GM19239 (cell line): ENCODE results near the gene WDR62.
"Not testable (repeated sequence)": the region's sequence is repeated elsewhere in the genome, so short reads cannot be mapped to it uniquely, and the experiment has no call there.

ENCODE experiments used
- DNase-seq: peaks from one replicate; pipeline ENCODE4 v3.0.0; 2011; ENCODE audit warnings: low spot score; ENCODE audit not compliant: insufficient read length
- FAIRE-seq: peaks from 2 replicates; lab custom pipeline; 2011; peaks lifted over from hg19 to GRCh38; lab: Jason Lieb, UNC

Gene WDR62

DNA sequence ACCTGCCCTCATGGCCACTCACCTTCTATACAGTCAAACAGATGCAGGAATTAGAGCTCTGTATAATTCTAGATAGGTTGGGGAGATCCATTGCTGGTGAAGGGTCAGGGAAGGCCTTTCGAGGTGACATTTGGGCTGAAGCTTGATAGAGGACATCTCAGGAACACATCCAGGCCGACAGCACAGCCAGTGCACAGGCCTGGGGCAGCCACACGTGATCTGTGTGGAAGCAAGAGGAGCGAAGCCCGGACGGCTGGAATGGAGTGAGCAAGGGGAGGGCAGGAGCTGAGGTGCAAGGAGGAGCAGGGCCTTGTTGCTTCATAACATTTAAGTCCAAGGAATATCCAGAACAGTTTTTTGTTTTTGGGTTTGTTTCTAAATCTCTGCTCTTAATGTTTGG lies 51.7 kb downstream of the WDR62 start:
- DNase-seq, result no peak
- no peak for FAIRE-seq

DNA sequence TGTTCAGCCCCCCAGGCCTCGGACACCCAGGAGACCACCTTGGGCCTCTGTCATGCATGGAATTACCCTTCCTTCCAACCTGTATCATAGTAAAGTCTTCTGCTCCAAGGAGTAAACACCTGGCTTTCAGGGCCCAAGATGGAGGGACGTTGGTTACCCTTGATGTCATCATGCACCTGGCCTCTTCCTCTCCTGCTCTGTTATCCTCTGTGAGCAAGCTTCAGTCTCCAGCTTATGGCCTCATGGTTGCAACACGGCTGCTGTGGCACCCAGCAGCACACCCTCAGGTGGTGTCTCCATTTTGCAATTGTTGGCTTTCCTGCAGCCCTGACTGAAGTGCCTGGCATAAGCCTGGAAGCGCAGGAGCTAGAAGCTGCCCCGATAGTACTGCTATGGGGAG lies 52.3 kb downstream of the WDR62 start:
- no peak for DNase-seq
- FAIRE-seq, result no peak

DNA sequence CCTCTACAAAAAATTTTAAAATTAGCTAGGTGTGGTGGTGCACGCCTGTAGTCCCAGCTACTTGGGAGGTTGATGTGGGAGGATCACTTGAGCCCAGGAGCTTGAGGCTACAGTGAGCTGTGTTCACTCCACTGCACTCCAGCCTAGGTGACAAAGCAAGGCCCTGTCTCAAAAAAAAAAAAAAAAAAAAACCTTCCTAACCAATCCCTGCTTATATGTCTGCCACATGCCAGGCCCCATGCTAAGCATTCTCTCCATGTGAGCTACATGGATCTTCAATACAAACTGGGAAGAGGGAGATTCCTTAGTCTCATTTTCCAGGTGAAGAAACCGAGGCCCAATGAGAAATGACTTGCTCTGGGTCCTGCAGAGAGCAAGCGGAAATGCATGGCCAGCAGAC lies 54.0 kb downstream of the WDR62 start:
- no peak for FAIRE-seq
- DNase-seq, result no peak

DNA sequence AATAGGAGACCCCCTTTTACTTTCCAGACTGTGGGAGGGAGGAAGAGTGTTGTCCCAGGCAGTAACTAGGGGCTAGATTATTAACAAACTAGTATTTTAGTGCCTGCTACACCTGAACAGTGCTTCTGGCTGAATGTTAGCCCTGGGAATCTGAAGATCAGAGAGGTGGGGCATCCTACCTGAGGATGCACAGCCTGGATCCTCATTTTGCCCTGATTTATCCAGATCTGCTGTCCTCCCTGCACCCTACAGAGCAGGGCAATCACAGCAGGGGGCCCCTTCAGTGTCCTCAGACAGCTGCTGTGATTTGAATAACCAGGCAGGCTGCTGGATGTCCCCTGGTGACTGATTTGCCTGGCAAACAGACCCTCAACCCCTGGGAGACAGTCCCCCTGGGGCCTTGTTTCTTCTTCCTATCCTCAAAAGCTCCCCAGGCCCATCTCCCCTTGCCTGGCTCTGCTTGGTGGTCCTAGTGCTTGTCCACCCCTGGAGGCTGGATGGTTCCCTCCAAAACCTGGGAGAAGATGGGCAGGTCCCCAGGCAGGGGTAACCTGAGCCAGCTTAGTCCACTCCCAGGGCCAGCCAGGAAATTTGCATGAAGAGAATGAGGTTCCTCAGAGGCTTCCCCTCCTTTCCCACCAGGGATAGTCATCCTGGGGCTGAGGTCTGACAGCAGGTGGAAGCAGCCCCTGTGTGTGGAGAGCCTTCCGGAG lies 55.9 kb downstream of the WDR62 start, which contains the start of gene OVOL3:
TSS of gene OVOL3 (plus strand) at position 657 of the 713 bp plus-strand sequence. CDS start 60 bp downstream, outside the sequence.
- FAIRE-seq, result no peak
- no peak for DNase-seq

DNA sequence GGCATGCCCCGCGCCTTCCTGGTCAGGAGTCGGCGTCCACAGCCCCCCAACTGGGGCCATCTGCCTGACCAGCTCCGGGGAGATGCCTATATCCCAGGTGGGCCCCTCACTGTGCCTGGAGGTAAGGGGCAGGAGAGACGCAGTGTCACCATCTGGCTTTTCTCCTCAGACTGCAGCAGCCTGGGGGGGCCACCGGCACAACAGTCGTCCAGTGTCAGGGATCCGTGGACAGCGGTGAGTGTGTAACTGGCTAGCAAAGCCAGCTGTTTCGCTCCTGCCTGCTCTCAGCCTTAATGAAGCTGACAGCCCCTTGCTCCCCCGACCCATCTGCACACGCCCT lies 56.5 kb downstream of the WDR62 start:
- FAIRE-seq, result no peak
- DNase-seq, result no peak

DNA sequence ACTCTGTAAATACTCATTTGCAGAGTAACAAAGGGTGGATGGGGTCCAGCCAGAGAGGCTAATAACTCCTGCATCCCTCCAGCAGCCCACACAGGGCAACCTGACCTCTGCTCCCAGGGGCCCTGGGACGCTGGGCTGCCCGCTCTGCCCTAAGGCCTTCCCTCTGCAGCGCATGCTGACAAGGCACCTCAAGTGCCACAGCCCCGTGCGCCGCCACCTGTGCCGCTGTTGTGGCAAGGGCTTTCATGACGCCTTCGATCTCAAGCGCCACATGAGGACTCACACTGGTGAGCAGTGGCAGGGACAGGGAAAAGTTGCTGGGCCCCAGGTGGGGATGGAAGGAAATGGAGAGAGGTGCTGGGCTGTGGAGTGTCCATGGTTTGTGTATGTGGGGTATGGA lies 58.0 kb downstream of the WDR62 start:
- DNase-seq, result no peak
- FAIRE-seq, result no peak

DNA sequence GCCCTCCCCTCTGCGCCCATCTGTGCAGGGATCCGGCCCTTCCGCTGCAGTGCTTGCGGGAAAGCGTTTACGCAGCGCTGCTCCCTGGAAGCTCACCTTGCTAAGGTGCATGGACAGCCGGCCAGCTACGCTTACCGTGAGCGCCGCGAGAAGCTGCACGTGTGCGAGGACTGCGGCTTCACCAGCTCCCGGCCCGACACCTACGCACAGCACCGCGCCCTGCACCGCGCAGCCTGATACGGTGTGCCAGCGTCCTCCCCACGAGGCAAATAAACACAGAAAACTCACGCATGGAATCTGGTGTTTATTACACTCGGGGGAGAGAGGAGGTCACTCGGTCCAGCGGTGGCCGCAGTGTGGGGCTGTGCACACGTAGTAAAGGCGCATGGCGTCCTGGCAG lies 58.7 kb downstream of the WDR62 start:
- FAIRE-seq, result no peak
- DNase-seq, result no peak

DNA sequence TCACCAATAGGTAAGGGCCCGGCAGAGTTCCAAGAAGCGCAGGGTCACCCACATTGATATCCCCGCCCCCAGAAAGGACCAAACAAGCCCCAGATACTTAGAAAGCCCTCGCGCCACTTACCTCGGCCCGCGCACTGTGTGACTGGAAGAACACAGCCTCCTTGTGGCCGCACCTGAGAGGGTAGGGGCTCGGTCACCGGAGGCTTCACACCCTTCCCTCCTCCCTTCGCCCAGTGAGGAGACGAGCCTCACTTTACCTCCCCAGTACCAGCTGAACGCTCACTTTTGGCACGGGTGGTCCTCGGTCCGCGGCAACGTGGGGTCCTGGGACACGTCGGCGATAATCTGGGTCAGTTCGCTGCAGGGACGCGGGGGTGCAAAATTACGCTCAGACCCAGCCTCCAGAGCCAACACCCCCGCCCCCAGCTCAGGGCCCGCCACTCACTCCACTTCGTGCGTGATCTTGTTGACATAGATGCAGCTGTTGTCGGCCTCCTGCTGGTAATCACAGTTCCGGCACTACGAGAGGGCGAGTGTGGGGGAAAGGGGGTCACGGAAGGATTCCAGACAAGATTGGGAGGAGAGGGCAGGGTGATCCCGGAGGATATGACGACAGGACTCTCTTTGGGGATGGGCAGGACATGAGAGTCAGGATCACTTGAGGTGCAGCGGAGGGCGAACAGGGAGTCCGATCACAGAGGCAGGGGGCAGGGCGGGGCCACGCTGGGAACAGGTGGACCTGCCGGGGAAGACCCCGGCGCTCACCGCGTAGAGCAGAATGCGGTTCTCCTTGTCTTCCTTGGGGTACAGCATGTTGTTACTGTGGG lies 59.4 kb downstream of the WDR62 start:
- DNase-seq (no peak), FAIRE-seq (peak; percentile 53)

DNA sequence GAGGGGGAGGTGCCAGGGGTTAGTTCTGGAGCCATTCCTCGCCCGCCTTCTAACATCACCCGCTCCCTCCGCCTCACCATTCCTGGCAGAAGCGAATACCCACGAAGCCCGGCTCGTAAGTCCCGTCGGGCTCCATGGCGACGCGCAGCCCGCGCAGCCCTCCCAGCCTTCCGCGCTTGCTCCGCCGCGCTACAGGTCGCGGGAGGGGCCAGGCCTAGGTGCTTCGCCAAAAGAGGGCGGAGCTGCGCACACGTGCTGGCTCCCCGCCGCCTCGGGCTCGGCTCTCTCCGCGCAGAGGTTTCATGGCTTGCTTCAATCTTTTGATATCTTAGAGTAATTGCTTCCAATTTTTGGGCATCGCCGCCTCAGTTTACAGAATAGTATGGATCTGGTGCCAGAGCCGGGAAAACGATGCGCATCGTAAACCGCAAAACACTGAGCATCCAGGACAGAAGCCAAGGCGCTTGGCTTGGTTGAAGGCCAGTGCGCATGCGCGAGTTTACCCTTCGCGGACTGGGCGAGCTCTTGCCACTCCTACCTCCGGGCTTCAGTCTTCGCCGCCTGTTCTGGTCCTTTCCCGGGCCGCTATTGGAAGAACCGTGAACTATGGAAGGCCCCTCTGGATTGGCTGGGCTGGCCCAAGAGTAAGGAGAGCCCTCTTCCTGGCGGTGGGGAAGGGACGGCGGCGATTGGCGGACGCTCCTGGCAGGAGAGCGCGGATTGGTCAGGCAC lies 60.2 kb downstream of the WDR62 start, which contains the start of gene POLR2I:
TSS of gene POLR2I (minus strand) at position 155 of the 732 bp plus-strand sequence. CDS start at position 136, 19 bp downstream.
- DNase-seq (peak; percentile 93), FAIRE-seq (peak; percentile 98)

DNA sequence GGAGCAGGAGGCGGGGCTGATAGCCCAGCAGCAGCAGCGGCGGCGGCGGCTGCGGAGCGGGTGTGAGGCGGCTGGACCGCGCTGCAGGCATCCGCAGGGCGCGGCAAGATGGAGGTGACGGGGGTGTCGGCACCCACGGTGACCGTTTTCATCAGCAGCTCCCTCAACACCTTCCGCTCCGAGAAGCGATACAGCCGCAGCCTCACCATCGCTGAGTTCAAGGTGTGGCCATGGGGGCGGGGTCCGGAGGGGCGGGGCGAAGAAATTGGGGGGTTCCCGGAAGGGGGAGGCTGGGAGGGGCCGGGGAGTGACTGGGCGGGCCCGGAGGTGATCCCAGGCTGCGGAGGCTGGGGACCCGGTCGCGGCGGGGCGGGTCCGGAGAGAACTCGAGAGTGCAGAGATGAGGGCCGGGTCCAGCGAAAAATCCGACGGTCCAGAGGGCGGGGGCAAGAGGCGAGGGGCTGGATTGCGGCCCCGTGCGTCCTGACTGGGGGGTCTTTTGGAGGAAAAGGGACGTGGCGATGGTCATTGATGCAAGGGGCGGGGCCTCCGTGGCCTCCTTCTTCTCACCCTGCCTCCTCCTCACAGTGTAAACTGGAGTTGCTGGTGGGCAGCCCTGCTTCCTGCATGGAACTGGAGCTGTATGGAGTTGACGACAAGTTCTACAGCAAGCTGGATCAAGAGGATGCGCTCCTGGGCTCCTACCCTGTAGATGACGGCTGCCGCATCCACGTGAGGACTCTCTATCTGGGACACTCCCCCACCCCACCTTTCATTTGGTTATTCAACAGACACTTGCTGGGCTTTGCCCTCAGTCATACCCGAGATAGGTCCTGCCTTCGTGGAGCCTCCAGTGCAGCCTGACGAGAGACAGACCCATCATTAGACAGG lies 61.0 kb downstream of the WDR62 start, which contains the start of gene TBCB:
TSS of gene TBCB (plus strand) at position 16 of the 891 bp plus-strand sequence. CDS start at position 109, 93 bp downstream.
- FAIRE-seq (no peak), DNase-seq (peak; percentile 72)

DNA sequence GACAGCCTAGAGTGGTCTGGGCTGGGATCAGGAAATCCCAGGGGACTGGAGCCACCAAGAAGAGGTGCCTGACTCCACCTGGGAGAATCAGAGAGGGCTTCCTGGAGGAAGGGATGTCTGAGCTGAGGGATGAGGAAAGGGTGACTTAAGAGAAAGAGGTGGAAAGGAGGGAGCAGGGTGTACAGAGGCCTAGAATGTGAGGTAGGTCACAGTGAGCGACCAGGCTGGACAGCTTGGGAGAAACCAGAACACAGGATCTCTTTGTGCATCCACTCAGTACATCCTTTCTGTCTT lies 61.6 kb downstream of the WDR62 start:
- FAIRE-seq, result no peak
- DNase-seq, result no peak

DNA sequence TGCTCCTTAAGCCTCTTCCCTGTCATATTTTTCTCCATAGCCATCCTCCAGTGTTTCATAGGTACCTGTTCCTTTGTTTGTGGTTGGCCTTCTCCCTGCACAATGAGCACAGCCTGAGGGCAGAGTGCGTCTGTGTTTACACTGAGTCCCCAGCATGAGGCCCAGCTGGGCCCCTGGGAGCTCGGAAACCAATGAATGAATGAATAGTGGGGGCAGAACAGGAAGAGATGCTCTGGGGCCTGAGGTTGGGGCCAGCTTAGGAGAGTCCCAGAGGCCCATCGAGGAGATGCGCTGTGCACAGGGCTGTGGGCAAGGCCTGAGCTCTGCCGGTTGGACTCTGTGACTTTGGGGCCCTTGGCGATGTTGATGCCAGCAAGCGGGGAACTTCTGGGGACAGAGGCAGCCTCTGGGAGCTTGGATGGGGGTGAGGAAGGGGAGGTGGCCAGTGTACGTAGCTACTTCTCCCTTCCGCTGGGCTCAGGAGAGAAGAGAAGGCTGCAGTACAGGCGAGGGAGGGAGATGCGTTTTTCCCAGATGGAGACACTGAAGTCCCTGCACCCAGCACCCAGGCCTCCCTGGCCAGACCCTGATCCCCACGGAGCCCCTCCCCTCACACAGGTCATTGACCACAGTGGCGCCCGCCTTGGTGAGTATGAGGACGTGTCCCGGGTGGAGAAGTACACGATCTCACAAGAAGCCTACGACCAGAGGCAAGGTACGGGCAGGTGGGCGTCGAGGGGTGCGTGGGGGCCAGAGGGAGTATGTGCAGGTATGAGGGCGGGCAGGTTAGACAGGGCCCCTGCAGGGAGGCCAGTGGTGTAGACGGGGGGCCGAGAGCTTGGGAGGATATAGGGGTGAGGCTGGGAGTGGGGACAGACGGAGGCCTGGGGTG lies 65.6 kb downstream of the WDR62 start:
- DNase-seq, result no peak
- FAIRE-seq, result no peak

DNA sequence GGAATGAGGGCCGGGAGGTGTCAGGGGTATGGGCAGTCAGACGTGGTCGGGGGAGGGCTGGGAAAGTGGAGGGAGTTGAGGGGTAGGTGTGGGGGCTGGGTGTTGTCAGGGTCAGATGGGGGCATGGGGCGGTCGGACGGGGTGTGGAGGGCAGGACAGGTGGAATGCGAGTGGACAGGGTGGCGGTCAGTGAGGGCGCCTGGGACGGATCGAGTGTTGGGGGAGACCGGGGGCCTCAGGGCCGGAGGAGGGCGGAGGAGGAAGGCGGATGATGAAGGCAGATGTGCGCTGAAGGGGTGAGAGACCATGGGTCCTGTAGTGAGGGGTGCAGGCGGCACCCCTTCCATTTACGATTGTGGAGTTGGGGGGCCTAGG lies 66.3 kb downstream of the WDR62 start:
- no peak for DNase-seq
- no peak for FAIRE-seq

DNA sequence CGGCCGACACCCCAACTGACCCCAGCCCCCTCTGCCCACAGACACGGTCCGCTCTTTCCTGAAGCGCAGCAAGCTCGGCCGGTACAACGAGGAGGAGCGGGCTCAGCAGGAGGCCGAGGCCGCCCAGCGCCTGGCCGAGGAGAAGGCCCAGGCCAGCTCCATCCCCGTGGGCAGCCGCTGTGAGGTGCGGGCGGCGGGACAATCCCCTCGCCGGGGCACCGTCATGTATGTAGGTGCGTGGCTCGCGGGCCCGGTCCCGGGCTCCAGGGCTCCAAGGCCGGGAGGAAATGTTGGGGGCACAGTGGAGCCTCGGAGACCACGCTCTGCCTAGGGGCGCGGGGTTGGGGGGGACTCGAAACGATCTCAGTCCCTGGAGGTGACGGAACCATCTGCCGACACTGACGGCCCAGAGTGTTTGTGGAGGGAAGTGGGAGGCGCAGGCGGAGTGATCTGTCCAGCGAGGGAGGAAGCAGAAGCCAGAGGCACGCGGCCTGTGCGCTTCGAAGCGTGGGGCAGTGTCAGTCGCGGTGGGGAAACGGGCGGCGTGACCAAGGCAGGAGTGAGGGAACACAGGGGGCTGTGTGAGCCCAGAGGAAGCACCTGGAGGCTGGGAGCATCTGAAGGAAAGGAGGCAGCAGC lies 66.9 kb downstream of the WDR62 start:
- no peak for DNase-seq
- no peak for FAIRE-seq

DNA sequence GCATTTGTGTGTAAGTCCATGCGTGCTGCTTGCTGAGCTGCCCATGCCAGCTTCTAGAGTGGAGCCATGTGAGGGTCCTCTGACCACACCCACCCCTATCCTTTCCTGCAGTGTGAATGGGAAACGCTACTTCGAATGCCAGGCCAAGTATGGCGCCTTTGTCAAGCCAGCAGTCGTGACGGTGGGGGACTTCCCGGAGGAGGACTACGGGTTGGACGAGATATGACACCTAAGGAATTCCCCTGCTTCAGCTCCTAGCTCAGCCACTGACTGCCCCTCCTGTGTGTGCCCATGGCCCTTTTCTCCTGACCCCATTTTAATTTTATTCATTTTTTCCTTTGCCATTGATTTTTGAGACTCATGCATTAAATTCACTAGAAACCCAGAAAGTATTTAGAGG lies 70.9 kb downstream of the WDR62 start:
- FAIRE-seq, result no peak

DNA sequence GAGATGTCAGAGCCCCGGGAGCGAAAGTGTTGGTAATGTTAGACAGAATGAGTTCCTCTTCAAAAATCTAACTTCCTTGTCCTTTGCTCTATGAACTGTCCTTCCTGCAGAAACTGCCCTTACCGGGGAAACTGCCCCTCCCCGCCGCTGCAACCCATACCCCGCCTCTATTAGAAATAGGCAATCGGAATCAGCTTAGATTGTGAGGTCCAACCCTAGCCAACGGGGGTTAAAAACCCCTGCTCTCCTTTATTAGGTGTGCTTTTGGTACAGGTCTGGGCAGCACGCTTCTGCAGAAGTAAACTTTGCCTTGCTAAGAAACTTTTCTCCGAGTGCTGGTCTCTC lies 73.7 kb downstream of the WDR62 start:
- DNase-seq (no peak), FAIRE-seq (no peak)

More for the DNA sequence above, 70.9 kb downstream of the WDR62 start:
- no peak for DNase-seq

DNA sequence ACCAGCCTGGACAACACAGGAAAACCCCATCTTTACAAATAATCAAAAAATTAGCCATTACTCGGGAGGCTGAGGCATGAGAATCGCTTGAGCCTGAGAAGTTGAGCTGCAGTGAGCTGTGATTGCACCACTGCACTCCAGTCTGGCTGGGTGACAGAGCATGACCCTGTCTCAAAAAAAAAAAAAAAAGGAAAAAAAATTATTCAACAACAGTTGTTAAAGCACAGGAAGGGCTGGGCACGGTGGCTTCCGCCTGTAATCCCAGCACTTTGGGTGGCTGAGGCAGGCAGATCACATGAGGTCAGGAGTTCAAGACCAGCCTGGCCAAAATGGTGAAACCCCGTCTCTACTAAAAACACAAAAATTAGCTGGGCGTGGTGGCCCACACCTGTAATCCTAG lies 76.5 kb downstream of the WDR62 start:
- FAIRE-seq, DNase-seq: not testable (repeated sequence)

DNA sequence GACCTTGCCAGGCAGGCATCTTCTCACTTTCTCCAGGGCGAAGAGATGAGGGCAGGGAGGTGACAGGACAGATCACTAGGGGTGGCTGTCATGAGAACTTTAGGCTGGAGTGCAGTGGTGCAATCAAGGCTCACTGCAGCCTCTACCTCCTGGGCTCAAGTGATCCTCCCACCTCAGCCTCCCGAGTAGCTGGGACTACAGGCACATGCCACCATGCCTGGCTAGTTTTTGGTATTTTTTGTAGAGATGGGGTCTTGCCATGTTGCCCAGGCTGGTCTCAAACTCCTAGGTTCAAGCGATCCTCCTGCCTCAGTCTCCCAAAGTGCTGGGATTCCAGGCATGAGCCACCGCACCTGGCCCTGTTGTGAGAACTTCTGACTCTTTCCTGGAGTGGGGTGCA lies 80.2 kb downstream of the WDR62 start:
- FAIRE-seq, DNase-seq: not testable (repeated sequence)
